ENCODE measurements around the gene DXO. TPM values are rescaled to one million over a fixed set of nuclear protein-coding genes. Genes with fewer than 3 reads are reported as not detected.
"Not testable (repeated sequence)": the region's sequence is repeated elsewhere in the genome, so short reads cannot be mapped to it uniquely, and the experiment has no call there.

The DXO gene
- polyA plus RNA-seq: 10 to 100 TPM; 10.4 to 20.8 (median 15.8) TPM

DNA sequence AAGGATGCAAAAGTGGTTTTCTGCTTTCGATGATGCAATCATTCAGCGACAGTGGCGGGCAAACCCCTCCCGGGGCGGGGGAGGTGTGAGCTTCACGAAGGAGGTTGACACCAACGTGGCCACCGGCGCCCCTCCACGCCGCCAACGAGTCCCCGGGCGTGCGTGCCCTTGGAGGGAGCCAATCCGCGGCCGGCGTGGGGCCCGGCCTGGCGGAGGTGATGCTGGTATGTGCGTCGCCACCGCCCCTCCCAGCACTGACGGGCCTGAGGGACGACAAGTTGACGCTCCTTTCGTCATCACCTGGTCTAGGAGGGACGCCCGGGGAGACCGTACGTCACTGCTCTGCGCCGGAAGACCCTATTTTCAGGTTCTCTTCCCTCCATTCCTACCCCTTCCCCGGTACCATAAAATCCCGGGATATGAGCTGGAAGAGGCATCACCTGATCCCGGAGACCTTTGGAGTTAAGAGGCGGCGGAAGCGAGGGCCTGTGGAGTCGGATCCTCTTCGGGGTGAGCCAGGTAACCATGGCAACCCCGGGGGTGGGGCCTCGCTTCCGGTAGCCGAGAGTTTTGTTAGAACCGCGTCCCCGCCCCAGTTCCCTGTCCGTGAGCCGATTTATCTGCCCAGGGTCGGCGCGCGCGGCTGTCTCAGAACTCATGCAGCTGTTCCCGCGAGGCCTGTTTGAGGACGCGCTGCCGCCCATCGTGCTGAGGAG, at the start of gene DXO:
Gene DXO (minus strand): TSS at position 146 of the 716 bp plus-strand sequence. CDS start 463 bp downstream, outside the sequence.
- peak within 1 kb of the TSS; percentile 85 for H3K27ac ChIP-seq (ENCODE audit: low read depth, low read length)
- WGBS, 3 donors: 0 to 1% (median 0%) methylated on average over 61 to 62 of the region's 62 CpGs

DNA sequence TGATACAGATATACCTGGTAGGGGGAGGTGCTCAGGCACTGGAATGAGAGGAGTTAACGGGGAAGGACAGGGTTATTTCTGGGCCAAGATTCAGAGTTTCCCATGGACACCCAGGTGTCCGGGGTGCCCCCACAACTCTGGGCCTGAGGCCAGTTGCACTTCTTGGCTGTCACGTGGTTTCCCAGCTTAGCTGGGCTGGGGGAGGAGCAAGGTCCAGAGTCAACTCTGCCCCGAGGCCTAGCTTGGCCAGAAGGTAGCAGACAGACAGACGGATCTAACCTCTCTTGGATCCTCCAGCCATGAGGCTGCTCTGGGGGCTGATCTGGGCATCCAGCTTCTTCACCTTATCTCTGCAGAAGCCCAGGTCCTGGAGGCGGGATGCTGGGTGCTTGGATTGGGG, 42.6 kb upstream of the DXO start, which contains the start of gene C4B:
Gene C4B (plus strand): TSS at position 249 of the 400 bp plus-strand sequence. CDS start 51 bp downstream, at position 300.
- WGBS, 3 donors: no CpG with 5 or more reads among the region's 6 CpGs
- not testable (repeated sequence) for H3K27ac ChIP-seq (ENCODE audit: low read depth, low read length)

GRCh38 chr6:32013738-32014137, 41.8 kb upstream of the DXO start:
- no CpG with 5 or more reads among the region's 5 CpGs for WGBS, 3 donors

DNA sequence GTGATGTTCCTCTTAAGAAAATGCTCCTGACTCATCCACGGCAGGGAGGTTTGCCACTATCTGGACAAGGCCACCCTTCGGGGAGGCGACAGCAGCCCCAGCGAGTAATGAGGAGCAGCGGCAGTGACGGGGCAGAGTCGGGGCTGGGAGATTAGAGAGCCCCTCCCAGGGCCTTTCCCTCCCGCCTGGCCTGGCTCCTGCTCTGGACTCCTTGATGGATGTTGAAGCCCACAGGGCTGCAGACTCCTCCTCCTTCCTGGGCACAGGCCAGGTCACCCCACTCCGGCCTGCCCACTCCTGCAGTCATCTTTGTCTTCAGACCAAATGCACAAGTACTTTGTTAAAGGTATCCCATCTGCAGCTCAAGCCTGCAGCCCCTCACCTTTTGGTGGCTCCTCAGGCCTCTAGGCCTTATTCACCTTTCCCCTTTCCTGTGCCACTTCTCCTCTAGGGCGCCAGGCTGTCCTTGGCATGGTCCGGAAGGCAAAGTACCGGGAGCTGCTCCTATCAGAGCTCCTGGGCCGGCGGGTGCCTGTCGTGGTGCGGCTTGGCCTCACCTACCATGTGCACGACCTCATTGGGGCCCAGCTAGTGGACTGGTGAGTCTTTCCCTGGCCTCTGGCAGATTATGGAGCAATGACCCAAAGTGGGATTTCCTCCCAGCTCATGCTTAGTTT, 41.1 kb upstream of the DXO start:
- not testable (repeated sequence) for H3K27ac ChIP-seq (ENCODE audit: low read depth, low read length)
- WGBS, 3 donors: 74 to 81% (median 74%) methylated on average over 14 to 16 of the region's 17 CpGs

More at GRCh38 chr6:32013738-32014137, 41.8 kb upstream of the DXO start:
- not testable (repeated sequence) for H3K27ac ChIP-seq (ENCODE audit: low read depth, low read length)

DNA sequence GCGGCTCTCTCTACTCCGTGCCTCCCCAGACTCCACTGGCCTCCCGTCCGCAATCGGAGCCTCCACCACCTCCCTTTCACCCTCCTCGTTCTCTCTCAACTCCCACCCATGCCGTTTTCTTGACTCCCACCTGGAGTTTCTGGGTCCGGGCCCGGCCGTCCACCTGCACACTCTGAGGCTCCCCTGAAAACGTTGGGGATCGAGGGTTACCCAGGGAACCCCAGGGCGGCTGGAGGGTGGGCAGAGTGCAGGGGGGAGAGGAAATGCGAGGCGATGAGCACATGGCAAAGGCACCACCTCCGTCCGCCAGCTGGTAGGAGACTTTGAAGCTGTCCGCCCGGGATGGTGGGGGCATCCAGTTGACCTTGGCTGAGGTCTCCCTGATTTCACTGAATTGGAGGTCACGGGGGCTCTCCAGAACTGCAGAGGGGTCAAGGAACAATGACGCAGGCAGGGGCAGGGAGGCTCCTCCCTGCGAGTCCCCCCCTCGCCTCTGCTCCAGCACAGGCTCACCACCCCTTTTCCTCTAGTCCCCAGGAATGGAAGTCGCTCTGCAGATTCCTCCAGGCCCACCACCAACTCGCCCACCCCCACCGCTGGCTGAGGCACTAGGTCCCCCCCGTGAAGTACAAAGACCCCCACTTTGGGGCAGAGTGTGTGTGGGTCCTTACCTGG, 39.1 kb upstream of the DXO start:
- 64 to 78% (median 69%) methylated on average over 12 to 15 of the region's 27 CpGs for WGBS, 3 donors

GRCh38 chr6:32009537-32009936, 37.6 kb upstream of the DXO start:
- WGBS, 3 donors: 64 to 77% (median 66%) methylated on average over 4 to 11 of the region's 12 CpGs
- not testable (repeated sequence) for H3K27ac ChIP-seq (ENCODE audit: low read depth, low read length)

More for the DNA sequence above, 39.1 kb upstream of the DXO start:
- not testable (repeated sequence) for H3K27ac ChIP-seq (ENCODE audit: low read depth, low read length)

GRCh38 chr6:32008616-32009015, 36.7 kb upstream of the DXO start:
- not testable (repeated sequence) for H3K27ac ChIP-seq (ENCODE audit: low read depth, low read length)
- WGBS, 3 donors: 34 to 62% (median 45%) methylated on average over 5 to 7 of the region's 12 CpGs

DNA sequence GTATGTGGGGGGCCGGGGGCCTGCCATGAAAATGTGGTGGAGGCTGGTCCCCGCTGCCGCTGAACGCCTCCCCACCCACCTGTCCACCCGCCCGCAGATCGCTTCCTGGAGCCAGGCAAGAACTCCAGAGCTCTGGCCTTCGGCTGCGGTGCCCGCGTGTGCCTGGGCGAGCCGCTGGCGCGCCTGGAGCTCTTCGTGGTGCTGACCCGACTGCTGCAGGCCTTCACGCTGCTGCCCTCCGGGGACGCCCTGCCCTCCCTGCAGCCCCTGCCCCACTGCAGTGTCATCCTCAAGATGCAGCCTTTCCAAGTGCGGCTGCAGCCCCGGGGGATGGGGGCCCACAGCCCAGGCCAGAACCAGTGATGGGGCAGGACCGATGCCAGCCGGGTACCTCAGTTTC, 36.1 kb upstream of the DXO start:
- no CpG with 5 or more reads among the region's 24 CpGs for WGBS, 3 donors

DNA sequence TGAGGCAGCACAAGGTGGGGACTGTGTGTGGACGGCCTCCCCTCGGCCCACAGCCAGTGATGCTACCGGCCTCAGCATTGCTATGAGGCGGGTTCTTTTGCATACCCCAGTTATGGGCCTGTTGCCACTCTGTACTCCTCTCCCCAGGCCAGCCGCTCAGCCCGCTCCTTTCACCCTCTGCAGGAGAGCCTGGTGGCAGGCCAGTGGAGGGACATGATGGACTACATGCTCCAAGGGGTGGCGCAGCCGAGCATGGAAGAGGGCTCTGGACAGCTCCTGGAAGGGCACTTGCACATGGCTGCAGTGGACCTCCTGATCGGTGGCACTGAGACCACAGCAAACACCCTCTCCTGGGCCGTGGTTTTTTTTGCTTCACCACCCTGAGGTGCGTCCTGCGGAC, 35.1 kb upstream of the DXO start:
- not testable (repeated sequence) for H3K27ac ChIP-seq (ENCODE audit: low read depth, low read length)
- WGBS, 3 donors: 72 to 78% (median 74%) methylated on average over 8 to 12 of the region's 12 CpGs

More for the DNA sequence above, 36.1 kb upstream of the DXO start:
- not testable (repeated sequence) for H3K27ac ChIP-seq (ENCODE audit: low read depth, low read length)

- H3K27ac ChIP-seq (ENCODE audit: low read depth, low read length): not testable (repeated sequence)
- WGBS, 3 donors: 73 to 81% (median 73%) methylated on average over 8 of the region's 8 CpGs
These were observed 34.1 kb upstream of the DXO start for GRCh38 chr6:32005991-32006529.

DNA sequence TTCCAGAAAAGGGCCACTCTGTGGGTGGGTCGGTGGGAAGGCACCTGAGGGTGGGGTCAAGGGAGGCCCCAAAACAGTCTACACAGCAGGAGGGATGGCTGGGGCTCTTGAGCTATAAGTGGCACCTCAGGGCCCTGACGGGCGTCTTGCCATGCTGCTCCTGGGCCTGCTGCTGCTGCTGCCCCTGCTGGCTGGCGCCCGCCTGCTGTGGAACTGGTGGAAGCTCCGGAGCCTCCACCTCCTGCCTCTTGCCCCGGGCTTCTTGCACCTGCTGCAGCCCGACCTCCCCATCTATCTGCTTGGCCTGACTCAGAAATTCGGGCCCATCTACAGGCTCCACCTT, 33.6 kb upstream of the DXO start:
- H3K27ac ChIP-seq (ENCODE audit: low read depth, low read length): not testable (repeated sequence)
- WGBS, 3 donors: 54 to 86% (median 82%) methylated on average over 1 to 8 of the region's 9 CpGs

DNA sequence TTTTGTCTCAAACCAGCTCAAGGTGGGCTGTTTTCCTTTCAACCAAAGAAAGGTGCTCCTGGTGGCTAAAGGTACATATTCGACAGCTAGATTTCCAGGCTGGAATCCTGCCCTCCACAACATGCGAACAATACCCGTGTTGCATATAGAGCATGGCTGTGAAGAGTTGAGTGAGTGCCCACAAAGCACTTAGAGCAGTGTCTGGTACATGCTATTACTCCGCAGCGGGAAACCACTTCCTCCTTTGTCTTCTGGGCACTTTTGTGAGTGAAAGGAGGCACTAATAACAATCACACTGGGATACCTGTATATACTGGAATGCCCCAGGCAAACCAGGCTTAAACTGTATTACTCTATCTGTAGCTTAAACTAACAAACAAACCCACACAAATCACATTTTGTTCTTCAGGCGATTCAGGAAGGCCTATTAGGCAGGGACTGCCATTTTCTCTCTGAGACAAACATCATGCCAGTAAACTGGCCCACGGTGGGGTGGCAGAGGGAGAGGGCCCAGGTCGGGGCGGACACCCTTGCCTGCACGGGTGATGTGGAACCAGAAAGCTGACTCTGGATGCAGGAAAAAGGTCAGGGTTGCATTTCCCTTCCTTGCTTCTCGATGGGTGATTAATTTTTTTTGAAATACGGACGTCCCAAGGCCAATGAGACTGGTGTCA, 33.1 kb upstream of the DXO start:
- WGBS, 3 donors: 63 to 72% (median 72%) methylated on average over 9 of the region's 13 CpGs
- H3K27ac ChIP-seq (ENCODE audit: low read depth, low read length): not testable (repeated sequence)

GRCh38 chr6:32004393-32004792, 32.5 kb upstream of the DXO start:
- H3K27ac ChIP-seq (ENCODE audit: low read depth, low read length): not testable (repeated sequence)
- 71 to 84% (median 72%) methylated on average over 3 to 4 of the region's 4 CpGs for WGBS, 3 donors

GRCh38 chr6:32003301-32003700, 31.4 kb upstream of the DXO start:
- not testable (repeated sequence) for H3K27ac ChIP-seq (ENCODE audit: low read depth, low read length)
- no CpG with 5 or more reads among the region's 7 CpGs for WGBS, 3 donors

DNA sequence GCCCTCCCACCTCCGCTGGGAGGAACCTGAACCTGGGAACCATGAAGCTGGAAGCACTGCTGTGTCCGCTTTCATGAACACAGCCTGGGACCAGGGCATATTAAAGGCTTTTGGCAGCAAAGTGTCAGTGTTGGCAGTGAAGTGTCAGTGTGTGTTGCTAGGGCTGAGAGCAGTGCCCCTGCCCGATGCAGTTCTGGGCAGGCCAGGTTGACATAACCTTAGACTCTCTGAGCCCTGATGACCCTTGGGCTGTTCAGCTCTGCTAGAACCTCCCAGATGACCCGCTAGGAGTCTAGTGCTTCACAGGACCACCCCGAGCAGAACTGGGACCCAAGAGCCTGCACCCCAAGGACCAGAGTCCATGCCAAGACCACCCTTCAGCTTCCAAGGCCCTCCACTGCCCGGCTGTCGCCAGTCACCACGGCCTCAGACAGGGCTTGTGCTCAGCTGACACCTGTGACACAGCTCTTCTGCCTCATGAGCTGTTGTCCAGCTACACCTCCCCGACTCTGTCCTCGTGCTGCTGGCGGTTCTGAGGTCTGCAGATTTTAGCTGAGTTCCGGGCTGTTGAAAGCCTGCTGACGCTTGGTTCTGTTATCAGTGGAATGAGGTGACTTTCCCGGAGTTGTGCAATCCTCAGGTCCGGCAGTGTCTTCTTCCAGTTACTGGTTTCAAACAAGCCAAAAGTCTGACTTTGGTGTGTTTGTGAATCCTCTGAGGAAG, 30.8 kb upstream of the DXO start:
- WGBS, 3 donors: no CpG with 5 or more reads among the region's 15 CpGs
- H3K27ac ChIP-seq (ENCODE audit: low read depth, low read length): not testable (repeated sequence)

DNA sequence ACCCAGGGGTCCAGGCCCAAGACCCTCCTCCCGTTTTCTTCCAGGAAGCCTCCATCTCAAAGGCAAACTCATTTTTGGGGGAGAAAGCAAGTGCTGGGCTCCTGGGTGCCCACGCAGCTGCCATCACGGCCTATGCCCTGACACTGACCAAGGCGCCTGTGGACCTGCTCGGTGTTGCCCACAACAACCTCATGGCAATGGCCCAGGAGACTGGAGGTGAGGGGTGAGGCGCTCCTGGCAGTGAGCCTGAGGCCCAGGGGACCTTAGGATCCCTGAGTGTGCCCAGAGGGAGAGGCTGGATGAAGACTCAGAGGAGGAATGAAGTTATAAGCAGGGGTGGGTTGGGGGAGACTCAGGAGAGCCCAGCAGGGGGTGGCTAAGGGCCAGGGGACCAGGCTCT, 24.4 kb upstream of the DXO start:
- 85 to 97% (median 88%) methylated on average over 5 to 6 of the region's 6 CpGs for WGBS, 3 donors
- H3K27ac ChIP-seq (ENCODE audit: low read depth, low read length): not testable (repeated sequence)

- not testable (repeated sequence) for H3K27ac ChIP-seq (ENCODE audit: low read depth, low read length)
- 92 to 100% (median 96%) methylated on average over 6 to 8 of the region's 14 CpGs for WGBS, 3 donors
These were observed 22.5 kb upstream of the DXO start for GRCh38 chr6:31994421-31994820.

GRCh38 chr6:31989363-31989762, 17.4 kb upstream of the DXO start:
- no CpG with 5 or more reads among the region's 10 CpGs for WGBS, 3 donors
- H3K27ac ChIP-seq (ENCODE audit: low read depth, low read length): not testable (repeated sequence)

Data from adipose tissue (tissue), 3 donors.